Calu3 (cell line): ENCODE measurements around the gene RBM33. TPM values are rescaled to one million over a fixed set of nuclear protein-coding genes. Genes with fewer than 3 reads are reported as not detected.

ENCODE experiments used
- BruUV-seq: library from RNA; stranded (reverse); fragments of 400-500 nt; replicated peaks from 2 replicates; lab custom pipeline; 2021; lab: Mats Ljungman, UMichigan
- CTCF ChIA-PET: fragments of 300-600 bp; sonication (Branson Sonifier 250); formaldehyde crosslinking; loops from one replicate; lab custom pipeline; 2022; ENCODE audit warnings: antibody characterized with exemption; lab: Charles Lee
- DNase-seq: peaks from one replicate; pipeline ENCODE4 v3.0.0; 2022
- H3K27ac Mint-ChIP-seq: one replicate; pipeline ENCODE4 v1.8.0; 2022; ENCODE audit warnings: mixed read lengths; ENCODE audit not compliant: unreplicated experiment
- H3K27me3 Mint-ChIP-seq: one replicate; pipeline ENCODE4 v1.8.0; 2022; ENCODE audit warnings: mixed read lengths; ENCODE audit not compliant: unreplicated experiment
- H3K36me3 Mint-ChIP-seq: one replicate; pipeline ENCODE4 v1.8.0; 2022; ENCODE audit warnings: mild to moderate bottlenecking, moderate library complexity, mixed read lengths; ENCODE audit not compliant: insufficient read depth, unreplicated experiment
- H3K4me1 Mint-ChIP-seq: one replicate; pipeline ENCODE4 v1.8.0; 2022; ENCODE audit warnings: mild to moderate bottlenecking, low read depth, mixed read lengths; ENCODE audit not compliant: unreplicated experiment
- H3K4me3 Mint-ChIP-seq: one replicate; pipeline ENCODE4 v1.8.0; 2022; ENCODE audit warnings: mild to moderate bottlenecking, low read depth, moderate library complexity, mixed read lengths; ENCODE audit not compliant: unreplicated experiment
- H3K9me3 Mint-ChIP-seq: one replicate; pipeline ENCODE4 v1.8.0; 2022; ENCODE audit warnings: low read depth, mixed read lengths; ENCODE audit not compliant: unreplicated experiment
- intact Hi-C: fragments of 100-400 bp; cut with micrococcal nuclease; formaldehyde crosslinking; loops from one replicate; pipeline ENCODE4 v1.10.0; 2022; ENCODE audit not compliant: unreplicated experiment
- total RNA-seq: library from RNA; stranded (reverse); gene quantifications from 2 replicates; pipeline ENCODE4 v1.2.3, GENCODE V29; 2022
- TF ChIP-seq, protein P1 (sequence below): fragments of 200-600 bp; IDR thresholded peaks from one replicate; pipeline ENCODE4 v1.8.0; 2022; ENCODE audit warnings: antibody characterized with exemption; ENCODE audit not compliant: unreplicated experiment

The RBM33 gene
- total RNA-seq, 1 experiment from 2014 or later, result 82.9 TPM

DNA sequence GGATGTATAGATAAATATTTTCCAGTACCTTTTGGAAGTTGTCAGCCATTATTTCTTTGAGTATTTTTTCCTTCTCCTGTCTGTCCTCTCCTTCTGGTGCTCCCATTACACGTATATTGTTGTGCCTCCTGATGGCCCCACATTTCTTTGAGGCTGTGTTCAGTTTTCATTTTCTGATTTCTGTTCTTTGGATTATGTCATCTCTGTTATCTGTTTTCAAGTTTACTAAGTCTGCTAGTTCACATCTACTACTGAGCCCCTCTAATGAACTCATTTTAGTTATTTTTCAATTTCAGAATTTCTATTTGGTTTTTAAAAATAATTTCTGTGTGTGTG lies 16.3 kb downstream of the RBM33 start:
- BruUV-seq, result no TSS peak
- H3K4me3 Mint-ChIP-seq, result no peak overlapping the region
- no peak overlapping the region for H3K27ac Mint-ChIP-seq
- H3K27me3 Mint-ChIP-seq, result no peaks in the 10 kb centered on the region
- DNase-seq, result no peak
- intact Hi-C loops, result no loop called here
- TF ChIP-seq, protein P1, sequence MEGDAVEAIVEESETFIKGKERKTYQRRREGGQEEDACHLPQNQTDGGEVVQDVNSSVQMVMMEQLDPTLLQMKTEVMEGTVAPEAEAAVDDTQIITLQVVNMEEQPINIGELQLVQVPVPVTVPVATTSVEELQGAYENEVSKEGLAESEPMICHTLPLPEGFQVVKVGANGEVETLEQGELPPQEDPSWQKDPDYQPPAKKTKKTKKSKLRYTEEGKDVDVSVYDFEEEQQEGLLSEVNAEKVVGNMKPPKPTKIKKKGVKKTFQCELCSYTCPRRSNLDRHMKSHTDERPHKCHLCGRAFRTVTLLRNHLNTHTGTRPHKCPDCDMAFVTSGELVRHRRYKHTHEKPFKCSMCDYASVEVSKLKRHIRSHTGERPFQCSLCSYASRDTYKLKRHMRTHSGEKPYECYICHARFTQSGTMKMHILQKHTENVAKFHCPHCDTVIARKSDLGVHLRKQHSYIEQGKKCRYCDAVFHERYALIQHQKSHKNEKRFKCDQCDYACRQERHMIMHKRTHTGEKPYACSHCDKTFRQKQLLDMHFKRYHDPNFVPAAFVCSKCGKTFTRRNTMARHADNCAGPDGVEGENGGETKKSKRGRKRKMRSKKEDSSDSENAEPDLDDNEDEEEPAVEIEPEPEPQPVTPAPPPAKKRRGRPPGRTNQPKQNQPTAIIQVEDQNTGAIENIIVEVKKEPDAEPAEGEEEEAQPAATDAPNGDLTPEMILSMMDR, result no peak
- H3K9me3 Mint-ChIP-seq, result no peaks in the 10 kb centered on the region
- CTCF ChIA-PET, result no interaction called here
- peaks cover 31% of the 10 kb centered on the region for H3K4me1 Mint-ChIP-seq
- peaks cover 1% of the 10 kb centered on the region for H3K36me3 Mint-ChIP-seq

DNA sequence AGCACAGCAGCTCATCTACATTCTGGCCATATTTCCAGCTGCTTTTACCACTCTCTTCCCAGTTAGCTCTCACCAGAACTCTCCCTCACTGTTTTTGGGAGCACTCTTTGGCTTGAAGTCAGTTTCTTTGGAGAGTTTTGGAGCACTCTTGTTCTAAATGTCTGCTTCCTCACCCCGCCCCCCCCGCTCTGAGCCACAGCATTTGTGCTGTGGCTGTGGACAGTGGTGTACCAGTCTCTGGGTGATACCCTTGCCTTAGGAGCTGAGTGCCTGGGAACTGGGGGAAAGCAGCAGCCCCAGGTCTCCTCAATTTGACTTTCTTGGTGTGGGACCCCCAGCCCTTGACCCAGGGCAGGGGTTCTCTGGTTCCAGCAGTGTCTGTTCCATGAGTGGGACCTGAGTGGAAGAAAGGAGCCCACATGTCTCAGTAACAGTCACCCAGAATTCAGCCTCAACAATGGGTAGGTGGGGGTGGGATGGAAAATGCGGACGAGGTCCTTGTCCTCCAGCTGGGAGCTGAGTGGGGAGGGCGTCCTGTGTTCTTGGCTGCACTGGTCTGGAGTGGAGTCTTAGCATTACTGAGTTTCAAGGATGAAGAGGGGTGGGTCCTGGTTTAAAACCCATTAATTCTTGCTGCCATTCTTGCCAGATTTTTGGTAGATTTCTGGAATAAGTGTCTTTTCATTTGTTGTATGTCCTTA lies 18.0 kb downstream of the RBM33 start:
- no peak for DNase-seq
- no TSS peak for BruUV-seq
- H3K9me3 Mint-ChIP-seq, result no peaks in the 10 kb centered on the region
- H3K4me3 Mint-ChIP-seq, result no peak overlapping the region
- H3K4me1 Mint-ChIP-seq, result peaks cover 36% of the 10 kb centered on the region
- no peaks in the 10 kb centered on the region for H3K27me3 Mint-ChIP-seq
- CTCF ChIA-PET, result interaction anchor here (0.6 kb wide), 1 partner anchor 1470 kb away, joined by 3 read pairs; no protein-coding TSS in a partner anchor
- intact Hi-C loops, result no loop called here
- TF ChIP-seq, protein P1, result no peak
- no peak overlapping the region for H3K27ac Mint-ChIP-seq
- peaks cover 6% of the 10 kb centered on the region for H3K36me3 Mint-ChIP-seq

DNA sequence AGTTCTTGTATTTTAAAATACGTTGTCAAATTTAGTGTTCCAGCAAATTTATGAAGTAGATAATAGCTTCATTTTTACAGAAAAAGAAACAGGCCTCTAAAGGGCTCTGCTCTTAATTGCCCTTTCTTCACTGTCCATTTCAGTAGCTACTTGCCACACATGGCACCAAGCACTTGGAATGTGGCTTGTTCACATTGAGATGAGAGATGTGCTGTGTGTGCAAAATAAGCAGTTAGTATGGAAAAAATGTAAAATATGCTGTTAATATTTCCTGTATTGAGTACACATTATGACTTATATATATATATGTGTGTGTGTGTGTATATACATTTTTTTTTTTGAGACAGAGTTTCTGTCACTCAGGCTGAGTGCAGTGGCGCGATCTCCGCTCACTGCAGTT lies 19.5 kb downstream of the RBM33 start:
- Mint-ChIP-seq H3K4me1 (peaks cover 36% of the 10 kb centered on the region), H3K27ac (no peak overlapping the region), H3K4me3 (no peak overlapping the region), H3K27me3 (no peaks in the 10 kb centered on the region), H3K36me3 (peaks cover 6% of the 10 kb centered on the region), H3K9me3 (no peaks in the 10 kb centered on the region)
- intact Hi-C loops, result no loop called here
- TF ChIP-seq, protein P1, result no peak
- no TSS peak for BruUV-seq
- no peak for DNase-seq
- CTCF ChIA-PET, result interaction anchor here (0.8 kb wide), 1 partner anchor 16 kb away, joined by 3 read pairs; no protein-coding TSS in a partner anchor

DNA sequence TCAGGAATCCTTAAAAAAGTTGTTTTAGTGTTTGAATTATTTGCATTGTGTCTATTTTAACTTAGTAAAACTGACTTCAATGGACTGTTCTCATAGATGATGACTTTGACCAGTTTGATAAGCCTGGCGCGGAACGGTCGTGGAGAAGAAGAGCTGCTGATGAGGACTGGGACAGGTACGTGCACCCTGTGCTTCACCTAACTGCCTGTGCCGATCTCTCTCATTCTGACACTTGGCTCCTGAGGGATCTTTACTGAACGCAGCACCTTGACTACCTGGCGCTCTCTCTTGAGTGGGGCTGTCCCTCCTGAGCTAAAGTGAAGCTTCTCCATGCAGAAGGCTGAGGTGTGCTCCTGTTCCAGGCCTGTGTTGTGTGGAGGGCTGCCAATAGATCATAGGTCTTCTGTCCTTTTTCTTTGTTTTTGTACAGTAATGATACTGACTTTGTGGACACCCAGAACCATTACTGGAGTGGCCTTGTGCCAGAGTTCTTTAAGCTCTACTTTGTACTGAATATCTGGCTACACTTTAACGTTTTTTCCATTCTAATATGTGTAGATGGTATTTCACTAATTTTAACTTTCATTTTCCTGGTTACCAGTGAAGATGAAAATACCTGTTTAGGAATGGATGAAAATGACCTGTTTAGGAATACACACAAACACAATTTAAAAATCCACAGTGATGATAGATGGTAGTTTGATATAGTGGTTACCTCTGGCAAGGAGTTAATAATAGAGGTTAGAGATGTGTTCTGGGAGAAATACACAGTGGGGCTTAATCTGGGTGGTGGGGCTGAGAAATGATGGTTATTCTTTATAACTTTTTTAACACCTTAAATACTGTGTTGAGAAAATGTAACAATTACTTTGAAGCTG lies 20.9 kb downstream of the RBM33 start:
- Mint-ChIP-seq H3K27me3 (no peaks in the 10 kb centered on the region), H3K36me3 (peaks cover 6% of the 10 kb centered on the region), H3K4me1 (peaks cover 36% of the 10 kb centered on the region), H3K9me3 (no peaks in the 10 kb centered on the region), H3K27ac (peak overlapping the region; percentile 62), H3K4me3 (no peak overlapping the region)
- BruUV-seq, result no TSS peak
- intact Hi-C loops, result no loop called here
- TF ChIP-seq, protein P1, result no peak
- CTCF ChIA-PET, result interaction anchor here (0.5 to 2.2 kb wide), 3 partner anchors 21 to 646 kb away, joined by 3 to 9 read pairs (median 3); no protein-coding TSS in a partner anchor
- no peak for DNase-seq
